C1 segment of cervical spinal cord (tissue), 14 donors: ENCODE results near the gene HAT1.

Experiments used
- DNase-seq, 14 donors: peaks; one replicate each; lab custom pipeline; 2025; lab: John Stamatoyannopoulos, UW

Gene HAT1

DNA sequence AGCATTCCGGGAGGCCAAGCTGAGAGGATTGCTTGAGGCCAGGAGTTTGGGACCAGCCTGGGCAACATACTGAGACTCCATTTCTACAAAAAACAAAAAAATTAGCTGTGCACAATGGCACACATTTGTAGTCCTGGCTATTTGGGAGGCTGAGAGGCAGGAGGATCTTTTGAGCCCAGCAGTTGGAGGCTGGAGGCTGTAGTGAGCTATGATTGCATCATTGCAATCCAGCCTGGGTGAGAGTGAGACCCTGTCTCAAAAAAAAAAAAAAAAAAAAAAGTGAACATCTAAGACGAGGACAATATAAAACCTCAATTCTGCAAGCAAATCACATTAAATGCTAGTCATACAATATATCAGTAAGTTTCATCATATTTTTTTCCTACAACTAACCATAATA lies 2.8 kb upstream of the HAT1 start:
- DNase-seq: no peak

DNA sequence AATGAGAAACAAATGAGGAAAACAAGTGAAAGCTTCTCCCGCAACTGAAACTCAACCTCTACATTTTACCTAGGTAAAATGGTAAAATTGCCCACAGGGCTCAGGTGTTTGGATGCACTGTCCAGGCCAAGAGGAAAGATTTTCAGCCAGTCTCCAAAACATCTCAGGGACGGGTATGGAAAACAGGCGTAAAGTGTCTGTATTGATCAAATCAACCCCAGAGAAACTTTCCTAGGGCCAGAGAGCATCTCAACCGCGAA lies 361 bp upstream of the HAT1 start:
- no peak for DNase-seq

DNA sequence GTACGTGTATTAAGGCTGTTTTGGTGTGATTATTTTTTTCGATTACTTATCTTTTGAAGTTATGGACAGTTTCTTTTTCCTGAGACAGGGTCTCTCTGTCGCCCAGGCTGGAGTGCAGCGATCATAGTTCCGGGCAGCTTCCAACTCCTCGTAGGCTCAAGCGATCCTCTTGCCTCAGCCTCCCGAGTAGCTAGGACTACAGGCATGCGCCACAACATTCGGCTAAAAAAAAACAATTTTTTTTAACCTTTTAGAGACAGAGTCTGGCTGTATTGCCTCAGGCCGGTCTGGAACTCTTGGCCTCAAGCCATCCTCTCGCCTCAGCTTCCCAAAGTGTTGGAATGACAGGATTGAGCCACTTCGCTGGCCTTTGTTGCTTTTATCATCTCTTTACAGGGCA lies 945 bp downstream of the HAT1 start:
- peak in 1 of 14 donors; percentile 16 for DNase-seq

DNA sequence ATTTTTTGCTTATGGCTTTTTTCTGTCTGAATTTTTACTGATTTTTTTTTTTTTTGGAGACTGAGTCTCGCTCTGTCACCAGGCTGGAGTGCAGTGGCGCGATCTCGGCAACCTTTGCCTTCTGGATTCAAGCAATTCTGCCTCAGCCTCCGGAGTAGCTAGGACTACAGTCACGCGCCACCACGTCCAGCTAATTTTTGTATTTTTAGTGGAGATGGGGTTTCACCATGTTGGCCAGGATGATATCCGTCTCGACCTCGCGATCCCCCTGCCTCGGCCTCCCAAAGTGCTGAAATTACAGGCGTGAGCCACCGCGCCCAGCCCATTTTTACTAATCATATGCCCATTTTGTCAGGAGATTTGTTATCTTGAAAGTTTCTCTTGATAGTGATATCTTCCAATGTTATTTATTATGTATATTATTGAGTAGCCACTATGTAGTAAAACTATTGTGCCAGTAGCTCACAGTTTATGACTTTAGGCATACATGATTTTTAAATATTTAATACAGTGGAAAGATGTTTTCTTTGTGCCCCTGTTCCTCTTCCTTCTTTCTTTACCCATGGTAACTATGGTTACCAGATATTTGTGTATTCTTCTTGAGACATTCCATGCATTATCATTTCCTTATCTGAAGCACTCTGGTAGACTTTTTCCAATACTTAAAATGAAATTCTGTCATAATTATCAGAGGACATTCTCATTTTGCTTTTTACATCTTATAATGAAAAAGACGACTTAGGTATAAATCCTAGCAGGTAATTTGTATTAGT lies 2.1 kb downstream of the HAT1 start:
- DNase-seq: no peak

DNA sequence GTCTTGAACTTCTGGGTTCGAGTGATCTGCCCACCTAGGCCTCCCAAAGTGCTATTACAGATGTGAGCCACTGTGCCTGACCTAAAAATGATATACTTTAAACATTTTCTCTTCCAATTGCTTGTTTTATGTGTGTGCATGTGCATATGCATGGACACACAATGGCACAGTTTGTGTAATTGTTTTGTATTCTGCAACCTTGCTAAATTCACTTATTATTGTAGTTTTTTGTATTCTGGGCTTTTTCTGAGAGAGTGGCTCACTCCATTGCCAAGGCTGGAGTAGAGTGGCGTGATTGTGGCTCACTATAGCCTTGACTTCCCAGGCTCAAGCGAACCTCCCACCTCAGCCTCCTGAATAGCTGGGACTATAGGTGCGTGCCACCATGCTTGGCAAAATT lies 8.1 kb downstream of the HAT1 start:
- no peak for DNase-seq

DNA sequence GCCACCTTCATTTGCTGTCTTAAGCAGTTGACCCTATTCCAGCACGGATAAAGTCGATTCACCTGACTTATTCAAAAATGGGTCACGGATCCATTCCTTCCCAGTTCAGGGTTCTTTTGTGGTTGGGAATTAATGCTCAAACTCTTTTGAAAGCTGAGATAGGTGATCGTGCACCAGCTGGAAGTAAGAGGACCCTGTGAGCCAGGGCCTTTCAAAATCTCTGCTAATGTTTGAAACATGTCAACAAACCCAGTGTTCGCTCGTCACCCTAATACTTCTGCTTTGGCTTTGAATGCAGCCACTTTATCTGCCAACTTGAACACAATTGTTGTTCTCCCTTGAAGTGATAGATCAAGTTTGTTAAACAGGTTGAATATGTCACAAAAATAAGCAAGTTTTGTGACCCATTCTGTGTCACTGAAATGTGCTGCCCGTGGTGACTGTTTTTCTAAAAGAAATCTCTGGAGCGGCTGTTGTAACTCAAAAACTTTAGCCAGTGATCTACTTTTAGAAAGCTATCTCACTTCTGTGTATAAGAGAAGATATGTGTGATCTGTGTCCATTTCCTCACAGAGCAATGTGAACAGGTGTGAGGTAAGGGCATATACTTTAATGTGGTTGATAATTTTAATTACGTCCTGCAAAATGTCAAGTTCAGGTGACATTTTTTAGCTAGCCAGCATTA lies 16.9 kb downstream of the HAT1 start:
- no peak for DNase-seq

DNA sequence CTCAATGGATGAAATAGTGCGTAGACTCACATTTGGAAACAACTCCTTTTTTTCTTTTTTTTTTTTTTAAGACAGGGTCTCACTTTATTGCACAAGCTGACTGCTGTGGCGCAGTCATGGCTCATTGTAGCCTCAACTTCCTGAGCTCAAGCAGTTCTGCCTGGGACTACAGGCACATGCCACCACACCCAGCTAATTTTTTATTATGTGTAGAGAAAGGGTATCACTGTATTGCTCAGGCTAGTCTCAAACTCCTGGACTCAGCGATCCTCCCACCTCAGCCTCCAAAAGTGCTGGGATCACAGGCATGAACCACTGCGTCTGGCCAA lies 17.4 kb downstream of the HAT1 start:
- no peak for DNase-seq

DNA sequence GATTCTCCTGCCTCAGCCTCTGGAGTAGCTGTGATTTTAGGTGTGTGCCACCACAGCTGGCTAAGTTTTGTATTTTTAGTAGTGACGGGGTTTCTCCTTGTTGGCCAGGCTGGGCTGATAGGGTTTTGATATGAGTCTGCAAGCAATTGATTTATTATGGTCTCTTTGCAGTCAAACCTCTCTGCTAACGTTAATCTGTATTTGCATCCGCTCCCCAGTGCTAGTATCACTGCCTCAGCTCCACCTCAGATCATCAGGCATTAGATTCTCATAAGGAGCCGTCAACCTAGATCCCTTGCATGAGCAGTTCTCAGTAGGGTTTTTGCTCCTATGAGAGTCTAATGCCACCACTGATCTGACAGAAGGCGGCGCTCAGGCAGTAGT lies 19.0 kb downstream of the HAT1 start:
- no peak for DNase-seq

DNA sequence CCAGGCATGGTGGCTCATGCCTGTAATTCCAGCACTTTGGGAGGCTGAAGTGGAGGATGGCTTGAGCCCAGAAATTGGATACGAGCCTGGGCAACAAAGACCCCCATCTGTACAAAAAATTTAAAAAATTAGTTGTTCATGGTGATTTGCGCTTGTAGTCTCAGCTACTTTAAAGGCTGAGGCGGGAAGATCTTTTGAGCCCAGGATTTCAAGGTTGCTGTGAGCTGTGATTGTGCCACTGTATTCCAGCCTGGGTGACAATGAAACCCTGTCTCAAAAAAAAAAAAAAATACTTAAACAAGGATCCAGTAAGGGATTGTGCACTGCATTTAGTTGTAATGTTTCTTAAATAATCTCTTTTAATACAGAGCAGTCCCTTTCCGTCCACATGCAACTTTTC lies 21.6 kb downstream of the HAT1 start:
- DNase-seq: no peak

DNA sequence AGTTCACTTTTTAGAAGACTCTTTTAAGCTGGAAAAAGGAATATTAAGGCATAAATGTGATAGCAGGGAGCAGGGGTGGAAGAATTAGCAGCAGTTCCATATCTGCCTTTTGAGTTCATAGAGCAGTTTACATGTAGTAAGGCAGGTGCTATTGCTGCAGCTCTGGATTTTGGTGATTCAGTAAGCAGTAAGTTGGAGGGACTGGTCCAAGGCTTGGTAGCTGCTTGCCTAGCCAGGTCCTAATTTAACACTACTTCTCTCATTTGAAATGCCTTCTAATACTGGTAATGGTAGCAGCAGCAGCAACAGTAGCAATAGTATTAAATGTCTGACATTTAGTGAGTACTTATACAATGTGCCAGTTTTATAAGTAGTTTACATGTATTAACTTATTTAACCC lies 30.0 kb downstream of the HAT1 start:
- no peak for DNase-seq

DNA sequence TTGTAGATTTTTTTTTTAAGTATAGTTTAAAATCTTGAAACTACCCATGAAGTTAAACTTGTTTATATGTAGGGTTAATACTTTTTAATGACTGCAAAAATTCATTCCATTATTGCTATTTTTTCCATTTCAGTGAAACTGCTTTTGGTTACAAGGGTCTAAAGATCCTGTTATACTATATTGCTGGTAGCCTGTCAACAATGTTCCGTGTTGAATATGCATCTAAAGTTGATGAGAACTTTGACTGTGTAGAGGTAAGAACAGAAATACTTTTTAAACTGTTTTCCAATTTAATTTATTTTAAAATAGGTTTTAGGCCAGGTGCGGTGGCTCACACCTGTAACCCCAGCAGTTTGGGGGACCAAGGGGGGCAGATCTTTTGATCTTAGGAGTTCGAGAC lies 30.5 kb downstream of the HAT1 start:
- DNase-seq: no peak

DNA sequence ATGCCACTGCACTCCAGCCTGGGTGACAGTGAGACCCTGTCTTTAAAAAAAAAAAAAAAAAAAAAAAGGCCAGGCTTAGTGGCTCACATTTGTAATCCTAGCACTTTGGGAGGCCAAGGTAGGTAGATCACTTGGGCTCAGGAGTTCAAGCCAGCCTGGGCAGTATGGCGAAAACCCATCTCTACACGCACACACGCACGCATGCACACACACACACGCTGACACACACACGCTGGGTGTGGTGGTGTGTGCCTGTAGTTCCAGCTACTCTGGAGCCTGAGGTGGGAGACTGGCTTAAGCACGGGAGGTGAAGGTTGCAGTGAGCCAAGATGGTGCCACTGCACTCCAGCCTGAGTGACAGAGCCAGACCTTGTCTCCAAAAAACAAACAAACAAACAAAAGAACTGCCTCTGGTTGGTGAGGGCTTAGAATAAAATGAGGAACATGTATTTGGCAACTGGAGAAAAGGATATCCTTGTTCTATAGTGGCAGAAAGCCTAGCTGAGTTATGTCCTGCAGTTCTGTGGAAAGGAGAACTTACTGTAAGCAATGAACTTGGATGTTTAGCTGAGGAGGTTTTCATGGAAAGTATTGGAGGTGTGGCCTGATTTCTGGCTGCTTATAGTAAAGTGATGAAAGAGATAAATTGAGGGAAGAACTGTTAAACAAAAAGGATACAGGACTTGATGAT lies 34.0 kb downstream of the HAT1 start:
- no peak for DNase-seq

DNA sequence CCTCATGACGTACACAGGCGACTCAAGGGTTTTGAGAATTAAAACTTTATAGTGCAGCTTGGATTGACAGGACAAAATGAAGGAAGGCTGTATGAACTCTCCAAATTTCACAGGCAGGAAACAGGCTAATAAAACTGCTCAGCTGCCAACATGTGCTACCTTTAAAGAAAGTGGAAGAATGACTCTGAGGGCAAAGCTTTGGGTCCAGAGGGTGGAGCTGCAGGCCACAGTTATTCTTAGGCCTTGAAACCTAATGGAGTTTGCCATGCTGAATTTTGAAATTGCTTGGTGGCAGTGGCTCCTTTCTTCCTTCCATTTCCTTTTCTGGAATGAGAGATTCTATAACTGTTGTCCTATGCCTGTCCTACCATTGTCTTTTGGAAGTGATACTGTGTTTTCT lies 34.8 kb downstream of the HAT1 start:
- no peak for DNase-seq

DNA sequence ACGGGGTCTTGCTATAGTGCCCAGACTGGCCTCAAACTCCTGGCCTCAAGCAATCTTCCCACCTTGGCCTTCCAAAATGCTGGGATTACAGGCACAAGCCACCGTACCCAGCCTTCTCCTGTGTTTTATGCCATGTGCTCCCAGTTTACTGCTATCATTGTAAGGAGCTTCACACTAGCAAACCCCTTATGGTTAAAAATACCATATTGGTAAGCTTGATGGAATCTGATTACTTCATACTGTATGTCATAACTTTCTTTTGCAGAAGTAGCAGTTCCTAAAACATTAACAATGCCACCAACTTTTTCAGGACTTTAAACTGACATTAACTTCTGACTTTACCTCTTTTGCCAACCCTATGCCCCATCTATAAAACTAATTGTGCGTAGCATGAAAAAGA lies 36.2 kb downstream of the HAT1 start:
- no peak for DNase-seq

DNA sequence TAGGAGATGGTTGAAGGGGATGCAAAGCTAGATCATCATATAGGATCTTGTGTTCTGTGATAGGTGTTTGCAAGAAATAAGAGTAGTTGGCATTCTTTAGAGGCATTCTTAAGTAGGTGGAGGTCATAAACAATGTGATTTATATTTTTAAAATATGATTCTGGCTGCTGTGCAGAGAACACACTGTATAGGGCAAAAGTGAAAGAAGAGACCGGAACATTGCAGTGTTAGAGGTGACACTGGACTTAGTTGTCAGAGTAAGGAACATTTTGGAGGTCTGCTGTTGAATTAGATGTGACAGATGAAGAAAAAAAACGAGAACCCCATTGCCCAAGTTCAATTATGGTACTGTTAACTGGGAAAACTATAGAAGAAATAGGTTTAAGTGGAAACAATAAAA lies 37.7 kb downstream of the HAT1 start:
- DNase-seq: no peak

DNA sequence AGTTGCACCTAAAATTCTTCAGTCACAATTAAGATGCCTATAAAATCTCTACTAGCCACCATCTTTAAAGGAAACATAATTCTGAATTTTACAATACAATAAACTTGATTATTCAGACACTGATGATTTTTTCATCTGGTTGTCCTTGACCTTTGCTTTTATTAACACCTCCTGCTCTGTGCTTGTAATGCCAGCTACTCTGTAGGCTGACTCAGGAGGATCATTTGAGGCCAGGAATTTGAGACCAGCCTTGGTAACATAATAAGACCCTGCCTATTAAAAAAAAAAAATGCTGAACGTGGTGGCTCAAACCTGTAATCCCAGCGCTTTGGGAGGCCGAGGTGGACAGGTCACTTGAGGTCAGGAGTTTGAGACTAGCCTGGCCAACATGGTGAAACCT lies 38.3 kb downstream of the HAT1 start:
- no peak for DNase-seq

DNA sequence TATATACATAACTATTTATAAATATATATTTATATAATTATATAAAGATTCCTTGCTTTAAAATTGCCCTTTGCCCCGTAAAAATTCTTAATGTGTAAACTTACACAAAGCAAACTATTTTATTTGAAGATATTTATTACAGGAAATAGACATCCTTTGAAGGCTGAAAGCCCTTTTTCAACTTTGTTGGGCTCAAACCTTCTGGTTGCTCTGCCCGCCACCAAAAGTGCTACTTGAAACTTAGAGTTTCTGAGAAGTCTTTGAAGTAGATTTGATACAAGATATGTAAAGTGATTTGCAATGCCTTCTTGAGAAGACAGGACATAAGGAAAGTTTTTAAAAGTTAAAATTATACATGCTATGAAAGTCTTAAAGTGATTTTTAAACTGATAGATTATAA lies 40.9 kb downstream of the HAT1 start:
- DNase-seq: no peak

DNA sequence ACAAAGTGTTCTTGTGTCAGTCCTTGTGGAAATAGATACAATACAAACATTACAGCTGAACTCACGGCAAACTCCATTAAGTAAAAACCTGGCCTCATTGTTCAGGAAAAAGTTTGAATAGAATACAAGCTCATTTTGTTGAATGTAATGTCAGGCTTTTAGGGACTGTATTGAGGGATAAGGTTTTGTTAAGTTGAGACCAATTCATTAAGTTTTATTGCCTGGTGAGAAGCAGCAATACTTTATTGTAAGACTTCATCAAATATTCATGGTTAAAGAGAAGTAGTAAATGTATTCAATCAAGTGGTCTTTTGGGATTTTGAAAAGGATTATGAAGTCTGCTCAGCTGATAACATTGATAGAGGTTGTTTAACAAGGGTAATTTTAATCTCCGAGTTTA lies 42.0 kb downstream of the HAT1 start:
- DNase-seq: no peak

DNA sequence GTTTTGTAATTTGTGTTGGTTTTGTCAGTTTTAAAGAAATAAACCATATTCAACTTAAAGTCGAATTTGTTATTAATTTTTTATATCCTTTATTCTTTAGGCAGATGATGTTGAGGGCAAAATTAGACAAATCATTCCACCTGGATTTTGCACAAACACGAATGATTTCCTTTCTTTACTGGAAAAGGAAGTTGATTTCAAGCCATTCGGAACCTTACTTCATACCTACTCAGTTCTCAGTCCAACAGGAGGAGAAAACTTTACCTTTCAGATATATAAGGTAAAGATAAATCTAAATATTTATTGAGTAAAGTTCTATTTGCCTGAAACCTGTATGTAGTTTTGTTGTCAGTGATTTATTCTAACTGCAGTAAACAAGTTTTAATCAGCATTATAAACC lies 43.0 kb downstream of the HAT1 start:
- no peak for DNase-seq

DNA sequence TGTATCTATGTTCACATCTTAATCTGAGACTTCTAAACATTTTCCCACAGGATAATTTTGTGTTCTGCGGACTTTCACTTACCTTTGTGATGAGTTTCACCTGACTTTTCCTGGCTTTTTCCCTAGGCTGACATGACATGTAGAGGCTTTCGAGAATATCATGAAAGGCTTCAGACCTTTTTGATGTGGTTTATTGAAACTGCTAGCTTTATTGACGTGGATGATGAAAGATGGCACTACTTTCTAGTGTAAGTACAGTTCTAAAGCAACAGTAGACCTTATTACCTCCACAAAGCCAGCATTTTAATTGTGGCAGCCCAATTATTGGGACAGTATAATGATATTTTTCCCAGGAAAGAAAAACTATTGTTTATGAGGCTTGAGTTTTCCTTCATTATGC lies 43.4 kb downstream of the HAT1 start:
- no peak for DNase-seq

DNA sequence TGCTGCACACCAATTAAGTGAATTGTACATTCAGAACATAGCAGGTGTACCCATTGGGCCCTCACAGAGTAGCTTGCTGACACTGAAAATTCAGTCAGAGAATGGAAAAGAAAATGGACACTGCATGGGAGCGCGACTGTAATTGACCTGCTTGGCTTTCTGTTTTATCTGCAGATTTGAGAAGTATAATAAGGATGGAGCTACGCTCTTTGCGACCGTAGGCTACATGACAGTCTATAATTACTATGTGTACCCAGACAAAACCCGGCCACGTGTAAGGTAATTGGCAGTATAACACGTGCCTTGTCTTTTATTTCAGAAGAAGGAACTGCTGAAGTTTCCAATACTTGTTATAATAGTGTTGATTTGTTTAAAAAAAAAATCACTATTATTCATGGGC lies 44.0 kb downstream of the HAT1 start:
- DNase-seq: no peak

DNA sequence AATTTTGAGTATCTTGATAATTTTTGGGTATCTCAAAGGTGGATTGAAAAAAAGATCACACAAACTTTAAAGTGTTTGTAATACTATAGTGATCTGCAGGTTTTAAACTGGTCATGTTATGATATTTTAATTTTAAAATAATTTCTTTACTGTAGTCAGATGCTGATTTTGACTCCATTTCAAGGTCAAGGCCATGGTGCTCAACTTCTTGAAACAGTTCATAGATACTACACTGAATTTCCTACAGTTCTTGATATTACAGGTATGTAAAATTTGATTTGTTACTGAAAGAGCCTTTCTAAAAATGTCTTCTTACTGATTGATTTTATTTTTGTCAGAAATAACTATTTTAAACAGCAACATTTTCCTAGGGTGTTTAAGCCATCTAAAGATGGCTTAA lies 44.4 kb downstream of the HAT1 start:
- DNase-seq: no peak

DNA sequence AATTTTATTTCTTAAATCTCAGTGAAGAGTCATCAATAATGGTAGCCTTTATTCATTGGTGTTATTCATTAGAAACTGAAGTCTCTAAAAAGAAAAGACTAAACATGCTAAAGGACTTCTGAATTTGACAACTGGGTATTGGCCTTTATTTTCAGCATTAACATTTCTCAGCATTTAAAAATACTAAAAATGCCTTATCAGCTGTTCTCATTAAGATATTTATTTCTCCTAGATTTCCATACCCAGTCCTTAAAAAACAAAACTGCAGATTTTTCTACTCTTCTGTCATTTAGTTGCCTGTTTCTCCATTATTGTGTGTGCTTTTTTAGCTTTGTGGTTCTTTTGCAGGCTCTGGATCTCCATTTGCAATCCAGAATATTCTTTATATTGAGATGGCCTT lies 46.2 kb downstream of the HAT1 start:
- no peak for DNase-seq
